Measurements from ENCODE around the gene TMC6. TPM values are rescaled to one million over a fixed set of nuclear protein-coding genes. Genes with fewer than 3 reads are reported as not detected.

Gene TMC6
- total RNA-seq, 2 donors from 2014 or later: 36.1 to 65.2 TPM

- no peak overlapping the region for H3K4me3 ChIP-seq
- intact Hi-C loops (cut with DNase I): no loop called here
- H3K27me3 ChIP-seq (replicated peaks; ENCODE audit: insufficient read depth): no peaks in the 10 kb centered on the region
- H3K27ac ChIP-seq: no peak overlapping the region
- WGBS: 88% methylated on average over 3 of the region's 3 CpGs
- no peaks in the 10 kb centered on the region for H3K9me3 ChIP-seq
- H3K4me1 ChIP-seq (replicated peaks): no peaks in the 10 kb centered on the region
- no peak for DNase-seq (ENCODE audit: low spot score)
- peaks cover 0 to 6% of the 10 kb centered on the region in 2 donors for H3K36me3 ChIP-seq
- TF ChIP-seq, protein P1, sequence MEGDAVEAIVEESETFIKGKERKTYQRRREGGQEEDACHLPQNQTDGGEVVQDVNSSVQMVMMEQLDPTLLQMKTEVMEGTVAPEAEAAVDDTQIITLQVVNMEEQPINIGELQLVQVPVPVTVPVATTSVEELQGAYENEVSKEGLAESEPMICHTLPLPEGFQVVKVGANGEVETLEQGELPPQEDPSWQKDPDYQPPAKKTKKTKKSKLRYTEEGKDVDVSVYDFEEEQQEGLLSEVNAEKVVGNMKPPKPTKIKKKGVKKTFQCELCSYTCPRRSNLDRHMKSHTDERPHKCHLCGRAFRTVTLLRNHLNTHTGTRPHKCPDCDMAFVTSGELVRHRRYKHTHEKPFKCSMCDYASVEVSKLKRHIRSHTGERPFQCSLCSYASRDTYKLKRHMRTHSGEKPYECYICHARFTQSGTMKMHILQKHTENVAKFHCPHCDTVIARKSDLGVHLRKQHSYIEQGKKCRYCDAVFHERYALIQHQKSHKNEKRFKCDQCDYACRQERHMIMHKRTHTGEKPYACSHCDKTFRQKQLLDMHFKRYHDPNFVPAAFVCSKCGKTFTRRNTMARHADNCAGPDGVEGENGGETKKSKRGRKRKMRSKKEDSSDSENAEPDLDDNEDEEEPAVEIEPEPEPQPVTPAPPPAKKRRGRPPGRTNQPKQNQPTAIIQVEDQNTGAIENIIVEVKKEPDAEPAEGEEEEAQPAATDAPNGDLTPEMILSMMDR (IDR thresholded peaks at IDR 0.05): no peak
- TF ChIP-seq POLR2A (IDR thresholded peaks at IDR 0.05): no peak
- no peak for TF ChIP-seq POLR2AphosphoS5 (IDR thresholded peaks at IDR 0.05)
Observed at GRCh38 chr17:78081551-78081950, 47.0 kb downstream of the TMC6 start.

- no peaks in the 10 kb centered on the region for H3K27me3 ChIP-seq (replicated peaks; ENCODE audit: insufficient read depth)
- intact Hi-C loops (cut with DNase I): no loop called here
- no peaks in the 10 kb centered on the region for H3K9me3 ChIP-seq
- DNase-seq (ENCODE audit: low spot score): no peak
- no peak overlapping the region for H3K4me3 ChIP-seq
- no peak for TF ChIP-seq POLR2AphosphoS5 (IDR thresholded peaks at IDR 0.05)
- no peak for TF ChIP-seq POLR2A (IDR thresholded peaks at IDR 0.05)
- H3K36me3 ChIP-seq: peaks cover 3 to 5% of the 10 kb centered on the region in 2 donors
- no peak overlapping the region for H3K27ac ChIP-seq
- H3K4me1 ChIP-seq (replicated peaks): no peaks in the 10 kb centered on the region
- 91% methylated on average over 6 of the region's 6 CpGs for WGBS
Observed at GRCh38 chr17:78079253-78079652, 49.3 kb downstream of the TMC6 start.

GRCh38 chr17:78075545-78075944 lies 53.0 kb downstream of the TMC6 start:
- 90% methylated on average over 5 of the region's 5 CpGs for WGBS
- Histone ChIP-seq H3K4me3 (no peak overlapping the region), H3K9me3 (no peaks in the 10 kb centered on the region), H3K27ac (no peak overlapping the region), H3K4me1 (replicated peaks) (no peaks in the 10 kb centered on the region), H3K36me3 (peaks cover 0 to 3% of the 10 kb centered on the region in 2 donors), H3K27me3 (replicated peaks; ENCODE audit: insufficient read depth) (no peaks in the 10 kb centered on the region)
- intact Hi-C loops (cut with DNase I): no loop called here
- TF ChIP-seq, protein P1 (IDR thresholded peaks at IDR 0.05): no peak
- TF ChIP-seq POLR2A (IDR thresholded peaks at IDR 0.05) (no peak), POLR2AphosphoS5 (IDR thresholded peaks at IDR 0.05) (no peak)
- no peak for DNase-seq (ENCODE audit: low spot score)

DNA sequence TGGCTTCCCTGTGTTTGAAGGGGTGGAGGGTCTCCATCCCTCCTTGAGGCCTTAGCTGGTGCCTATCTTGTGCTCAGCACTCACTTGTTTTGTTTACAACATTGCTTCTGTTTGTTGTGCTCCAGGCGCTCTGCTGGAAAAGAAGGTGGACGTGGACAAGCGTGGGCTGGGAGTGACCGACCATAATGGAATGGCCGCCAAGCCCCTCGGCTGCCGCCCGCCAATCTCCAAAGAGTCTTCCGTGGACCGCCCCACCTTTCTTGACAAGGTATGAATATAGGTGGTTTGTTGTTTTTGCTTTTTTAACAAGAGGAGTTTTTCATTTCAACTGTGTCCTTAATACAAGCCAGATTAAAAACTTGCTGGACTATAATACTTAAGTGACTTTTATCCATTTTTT lies 53.5 kb downstream of the TMC6 start:
- Histone ChIP-seq H3K4me1 (replicated peaks) (no peaks in the 10 kb centered on the region), H3K4me3 (no peak overlapping the region), H3K9me3 (no peaks in the 10 kb centered on the region), H3K27ac (no peak overlapping the region), H3K36me3 (peaks cover 0 to 3% of the 10 kb centered on the region in 2 donors), H3K27me3 (replicated peaks; ENCODE audit: insufficient read depth) (no peaks in the 10 kb centered on the region)
- 93% methylated on average over 10 of the region's 10 CpGs for WGBS
- intact Hi-C loops (cut with DNase I): no loop called here
- TF ChIP-seq, protein P1 (IDR thresholded peaks at IDR 0.05): no peak
- TF ChIP-seq POLR2A (IDR thresholded peaks at IDR 0.05) (no peak), POLR2AphosphoS5 (IDR thresholded peaks at IDR 0.05) (no peak)
- no peak for DNase-seq (ENCODE audit: low spot score)

DNA sequence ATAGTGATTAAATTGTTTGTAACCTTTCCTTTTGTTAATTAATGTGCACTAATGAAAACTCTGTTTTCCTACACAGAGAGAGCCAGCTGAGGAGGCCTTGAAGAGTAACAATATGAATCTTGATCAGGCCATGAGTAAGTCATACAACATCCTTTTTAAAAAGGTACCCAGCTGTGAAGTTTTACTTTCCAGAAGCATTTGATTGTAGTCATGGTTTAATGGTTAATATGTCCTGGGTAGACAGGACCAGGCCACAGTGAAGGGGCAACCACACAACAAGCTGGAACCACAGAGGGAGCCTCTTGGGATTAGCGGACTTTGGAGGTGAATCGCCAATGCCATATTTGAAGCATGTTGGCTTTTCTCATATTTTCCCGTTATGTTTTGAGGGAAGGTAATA lies 55.6 kb downstream of the TMC6 start:
- intact Hi-C loops (cut with DNase I): no loop called here
- no peak overlapping the region for H3K27ac ChIP-seq
- H3K36me3 ChIP-seq: peaks cover 0 to 3% of the 10 kb centered on the region in 2 donors

More for the DNA sequence above, 55.6 kb downstream of the TMC6 start:
- 96% methylated on average over 3 of the region's 3 CpGs for WGBS
- Histone ChIP-seq H3K4me1 (replicated peaks) (no peaks in the 10 kb centered on the region), H3K4me3 (no peak overlapping the region), H3K9me3 (no peaks in the 10 kb centered on the region), H3K27me3 (replicated peaks; ENCODE audit: insufficient read depth) (no peaks in the 10 kb centered on the region)
- no peak for DNase-seq (ENCODE audit: low spot score)
- TF ChIP-seq POLR2A (IDR thresholded peaks at IDR 0.05) (no peak), POLR2AphosphoS5 (IDR thresholded peaks at IDR 0.05) (no peak)
- TF ChIP-seq, protein P1 (IDR thresholded peaks at IDR 0.05): no peak
